HG03442 (cell line): ENCODE data around the gene RUNDC1.
"Not testable (repeated sequence)": the region's sequence is repeated elsewhere in the genome, so short reads cannot be mapped to it uniquely, and the experiment has no call there.

ENCODE experiments used
- ATAC-seq: cut with Tn5 transposase; IDR thresholded peaks from one replicate; pipeline ENCODE4 v1.9.1; 2021; ENCODE audit warnings: mild to moderate bottlenecking, moderate library complexity; ENCODE audit not compliant: unreplicated experiment

RUNDC1 gene

GRCh38 chr17:42980274-42980765, at the start of gene RUNDC1:
Gene RUNDC1, plus strand, starts transcription at chr17:42980565. Its CDS starts 12 bp downstream, at chr17:42980577.
- peak; percentile 75 for ATAC-seq

GRCh38 chr17:42937712-42938596, 42.4 kb upstream of the RUNDC1 start:
- no peak for ATAC-seq

- ATAC-seq = no peak
These were observed 36.2 kb upstream of the RUNDC1 start for GRCh38 chr17:42944211-42944610.

GRCh38 chr17:42946812-42947211, 33.6 kb upstream of the RUNDC1 start:
- no peak for ATAC-seq

GRCh38 chr17:42950044-42950783, 30.2 kb upstream of the RUNDC1 start:
- no peak for ATAC-seq

- ATAC-seq = no peak
These were observed 26.7 kb upstream of the RUNDC1 start for GRCh38 chr17:42953669-42954068.

- ATAC-seq = peak; percentile 79
These were observed 16.0 kb upstream of the RUNDC1 start, which contains the start of gene AARSD1 for GRCh38 chr17:42964161-42964932. Gene AARSD1, minus strand, starts transcription at chr17:42964454. Its CDS starts 14 bp downstream, at chr17:42964440.

- ATAC-seq = no peak
These were observed 12.4 kb upstream of the RUNDC1 start for GRCh38 chr17:42967925-42968324.

GRCh38 chr17:42969001-42969581, 11.3 kb upstream of the RUNDC1 start:
- ATAC-seq = no peak

GRCh38 chr17:42971589-42971988, 8.8 kb upstream of the RUNDC1 start:
- no peak for ATAC-seq

GRCh38 chr17:42973323-42973722, 7.0 kb upstream of the RUNDC1 start:
- not testable (repeated sequence) for ATAC-seq

- no peak for ATAC-seq
These were observed 5.1 kb upstream of the RUNDC1 start for GRCh38 chr17:42975265-42975664.

- not testable (repeated sequence) for ATAC-seq
These were observed 4.7 kb upstream of the RUNDC1 start for GRCh38 chr17:42975701-42976100.

- ATAC-seq = peak; percentile 17
These were observed 673 bp upstream of the RUNDC1 start, which contains the start of gene PTGES3L for GRCh38 chr17:42979511-42980273. Gene PTGES3L, minus strand, starts transcription at chr17:42980080. Its CDS starts 27 bp downstream, at chr17:42980053.

GRCh38 chr17:42980766-42981397, 517 bp downstream of the RUNDC1 start:
- peak; percentile 40 for ATAC-seq

- ATAC-seq = no peak
These were observed 1.9 kb downstream of the RUNDC1 start for GRCh38 chr17:42982266-42982665.

GRCh38 chr17:42985225-42985624, 4.9 kb downstream of the RUNDC1 start:
- ATAC-seq = no peak

GRCh38 chr17:42989141-42989540, 8.8 kb downstream of the RUNDC1 start:
- no peak for ATAC-seq
